Glomerular visceral epithelial cell (primary cell): ENCODE data around the gene DLG5.

ENCODE experiments used
- DNase-seq: peaks from one replicate; pipeline ENCODE4 v3.0.0-alpha.2; 2016; ENCODE audit errors: extremely low spot score

Gene DLG5

DNA sequence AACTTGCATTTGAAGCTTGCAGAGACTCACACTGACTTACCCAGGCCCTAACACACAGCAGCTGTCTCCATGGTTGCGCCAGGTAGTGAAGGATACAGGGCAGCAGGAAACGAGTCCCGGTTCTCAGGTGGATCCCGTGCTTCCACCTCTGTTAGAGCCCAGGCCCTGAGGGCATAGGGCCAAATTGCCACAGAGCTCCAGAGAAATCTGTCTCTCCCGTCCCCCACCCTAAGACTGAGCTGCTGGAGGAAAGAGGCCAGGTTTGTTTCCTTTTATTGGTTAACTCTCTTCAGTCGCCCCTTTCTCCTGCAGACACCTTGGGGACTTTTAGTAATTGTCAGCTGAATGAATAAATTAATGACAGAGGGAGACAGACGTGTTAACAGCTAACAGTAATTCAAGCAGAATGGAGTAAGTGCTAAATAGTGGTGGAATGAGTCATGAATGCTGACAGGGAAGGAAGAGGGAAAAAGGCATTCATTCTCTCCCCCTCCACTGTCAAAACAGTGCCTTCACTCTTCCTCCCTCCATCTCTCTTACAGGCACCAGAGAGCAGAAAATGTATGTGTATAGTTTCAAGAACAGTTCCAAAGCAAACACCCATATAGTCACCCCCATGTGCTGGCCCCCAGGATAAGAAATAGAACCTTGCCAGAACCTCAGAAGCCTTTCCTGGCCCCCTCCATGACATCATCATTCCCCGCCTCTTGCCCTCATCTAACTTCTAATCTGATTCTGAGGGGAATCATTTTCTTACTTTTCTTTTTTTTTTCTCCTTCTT, 16.8 kb upstream of the DLG5 start:
- DNase-seq = peak; percentile 81

DNA sequence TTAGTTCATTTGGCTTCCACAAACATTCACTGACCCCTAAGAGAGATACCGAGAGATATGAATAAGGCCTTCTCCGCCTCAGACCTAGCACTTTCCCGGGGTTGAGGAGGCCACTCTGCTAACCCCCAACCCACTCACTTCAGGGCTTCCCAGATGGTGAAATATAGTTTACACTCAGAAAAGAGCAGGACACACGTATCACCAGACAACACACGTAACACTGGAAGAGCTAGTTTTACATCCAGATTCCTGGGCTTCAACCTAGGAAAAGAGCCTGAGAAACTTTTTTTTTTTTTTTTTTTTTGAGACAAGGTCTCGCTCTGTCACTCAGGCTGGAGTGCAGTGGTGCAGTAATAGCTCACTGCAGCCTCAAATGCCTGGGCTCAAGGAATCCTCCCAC, 15.2 kb upstream of the DLG5 start:
- no peak for DNase-seq

DNA sequence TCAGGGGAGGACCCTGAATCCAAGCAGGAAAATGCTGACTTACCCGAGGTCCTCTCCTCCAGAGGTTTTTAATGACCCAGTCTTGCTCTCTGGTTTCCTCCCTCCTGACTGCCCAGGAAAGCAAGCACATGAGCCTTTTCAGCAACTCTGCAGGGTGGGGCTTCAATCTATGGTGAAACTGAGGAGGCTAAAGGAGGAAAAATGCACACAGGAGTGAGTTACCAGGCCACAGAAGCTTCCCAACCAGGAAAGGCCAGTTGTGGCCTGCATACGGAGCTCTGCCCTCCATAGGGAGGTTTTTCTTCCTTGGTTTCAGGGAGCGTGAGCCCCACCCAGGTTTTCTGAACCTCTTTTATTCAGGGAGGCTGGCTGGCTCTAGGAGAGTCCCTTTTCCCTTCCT, 14.1 kb upstream of the DLG5 start:
- DNase-seq = no peak

DNA sequence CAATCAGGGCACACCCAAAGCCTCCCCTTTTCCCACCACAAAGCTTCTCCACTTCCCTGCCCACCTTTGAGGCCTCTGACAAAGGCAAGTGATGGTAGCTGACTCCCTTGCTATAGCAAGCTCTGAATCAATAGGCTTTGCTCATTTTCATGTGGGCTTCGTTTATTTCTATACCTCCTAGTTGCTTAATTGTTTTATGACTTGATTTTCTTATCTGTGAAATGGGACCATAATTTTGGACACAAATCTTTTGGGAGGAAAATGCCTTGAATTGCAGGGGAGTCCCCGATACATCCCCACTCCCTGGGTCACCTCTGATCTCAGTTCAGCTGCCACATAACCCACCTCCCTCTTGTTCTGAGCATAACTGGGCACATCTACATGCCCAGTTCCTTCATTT, 13.7 kb upstream of the DLG5 start:
- DNase-seq = no peak

DNA sequence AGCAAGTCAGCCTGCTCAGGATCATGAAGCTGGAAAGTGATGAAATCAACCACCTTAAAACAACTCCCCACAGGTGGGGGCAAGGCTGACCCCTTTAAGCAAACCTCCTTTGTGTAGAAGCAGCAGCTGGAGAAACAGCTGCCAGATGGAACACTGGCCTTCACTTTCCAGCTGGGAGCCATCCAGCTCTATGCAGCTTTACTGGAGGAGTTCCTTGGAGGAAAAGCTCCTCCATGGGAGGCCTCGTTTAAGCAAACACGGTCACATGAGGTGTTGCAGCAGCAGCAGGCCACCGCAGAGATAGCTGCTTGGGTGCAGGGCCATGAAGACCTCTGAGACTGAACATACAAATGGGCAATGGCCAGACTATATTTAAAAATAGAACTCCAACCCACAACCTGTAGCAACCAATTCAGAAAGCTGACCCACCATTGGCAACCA, 13.0 kb upstream of the DLG5 start:
- DNase-seq = no peak

DNA sequence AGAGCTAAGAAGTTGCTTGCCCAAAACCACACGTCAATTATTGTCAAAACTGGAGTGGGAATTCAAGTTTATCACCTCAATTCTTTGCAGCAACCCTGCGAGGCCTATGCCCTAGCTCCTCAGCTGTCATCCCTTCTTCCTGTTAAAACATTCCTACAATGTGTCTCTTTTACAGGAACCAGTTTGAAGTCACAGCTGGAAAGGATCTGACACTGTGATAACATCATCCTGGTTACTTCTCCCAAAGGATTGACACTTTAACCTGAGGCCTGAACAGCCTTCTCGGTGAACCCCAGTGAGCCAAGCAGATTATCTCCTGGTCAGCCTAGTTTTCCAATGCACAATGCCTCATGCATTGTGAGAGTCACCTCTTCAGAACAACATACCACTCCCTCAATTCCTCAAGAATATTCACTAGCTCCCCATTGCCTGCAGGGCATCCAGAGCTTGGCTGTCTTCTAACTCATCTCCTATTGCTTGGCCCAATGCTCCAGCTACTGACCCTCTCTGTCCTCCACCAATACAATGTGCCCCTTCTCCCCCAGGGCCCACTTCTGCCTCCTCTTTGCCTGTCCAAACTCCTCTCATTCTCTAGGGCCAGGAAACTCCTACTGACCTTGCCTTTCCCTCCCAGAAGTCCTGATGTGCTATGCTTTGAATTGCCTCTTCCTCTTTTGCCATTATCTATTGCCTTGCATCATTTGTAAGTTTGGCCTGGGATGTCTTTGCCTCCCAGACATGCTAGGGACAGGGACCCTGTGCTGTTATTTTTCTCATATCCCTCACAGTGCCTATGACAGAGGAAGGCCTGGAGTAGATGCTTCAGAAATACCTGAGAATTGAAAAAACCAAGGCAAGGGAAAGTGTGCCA, 10.4 kb upstream of the DLG5 start:
- no peak for DNase-seq

DNA sequence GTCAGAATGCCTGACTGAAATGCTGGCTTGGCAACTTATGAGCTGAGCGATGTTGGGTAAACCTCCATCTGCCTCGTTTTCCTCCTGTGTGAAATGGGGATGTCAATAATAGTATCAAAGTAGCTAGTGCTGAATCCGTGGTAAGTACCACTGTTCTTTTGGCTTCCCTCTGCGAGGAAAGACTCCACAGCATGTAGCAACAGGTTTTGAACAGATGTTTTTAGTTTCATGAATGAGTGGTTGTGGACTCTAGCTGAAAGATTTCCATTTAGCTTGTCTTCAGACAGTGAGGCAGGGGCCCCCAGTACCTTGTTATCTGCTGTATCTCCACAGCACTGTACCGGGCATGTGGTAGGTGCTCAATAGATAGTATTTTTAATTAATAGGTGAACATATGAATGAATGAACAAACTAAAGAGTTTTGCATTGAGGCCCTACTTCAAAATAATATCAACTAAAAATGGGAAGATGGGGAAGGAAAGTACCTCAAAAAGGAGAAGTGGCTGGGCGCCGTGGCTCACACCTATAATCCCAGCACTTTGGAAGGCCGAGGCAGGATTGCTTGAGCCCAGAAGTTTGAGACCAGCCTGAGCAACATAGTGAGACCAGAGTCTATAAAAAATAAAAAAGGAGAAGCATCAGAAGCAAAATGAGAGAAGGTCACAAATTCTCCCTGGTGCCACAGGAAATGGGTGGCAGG, 5.6 kb upstream of the DLG5 start:
- DNase-seq = no peak

DNA sequence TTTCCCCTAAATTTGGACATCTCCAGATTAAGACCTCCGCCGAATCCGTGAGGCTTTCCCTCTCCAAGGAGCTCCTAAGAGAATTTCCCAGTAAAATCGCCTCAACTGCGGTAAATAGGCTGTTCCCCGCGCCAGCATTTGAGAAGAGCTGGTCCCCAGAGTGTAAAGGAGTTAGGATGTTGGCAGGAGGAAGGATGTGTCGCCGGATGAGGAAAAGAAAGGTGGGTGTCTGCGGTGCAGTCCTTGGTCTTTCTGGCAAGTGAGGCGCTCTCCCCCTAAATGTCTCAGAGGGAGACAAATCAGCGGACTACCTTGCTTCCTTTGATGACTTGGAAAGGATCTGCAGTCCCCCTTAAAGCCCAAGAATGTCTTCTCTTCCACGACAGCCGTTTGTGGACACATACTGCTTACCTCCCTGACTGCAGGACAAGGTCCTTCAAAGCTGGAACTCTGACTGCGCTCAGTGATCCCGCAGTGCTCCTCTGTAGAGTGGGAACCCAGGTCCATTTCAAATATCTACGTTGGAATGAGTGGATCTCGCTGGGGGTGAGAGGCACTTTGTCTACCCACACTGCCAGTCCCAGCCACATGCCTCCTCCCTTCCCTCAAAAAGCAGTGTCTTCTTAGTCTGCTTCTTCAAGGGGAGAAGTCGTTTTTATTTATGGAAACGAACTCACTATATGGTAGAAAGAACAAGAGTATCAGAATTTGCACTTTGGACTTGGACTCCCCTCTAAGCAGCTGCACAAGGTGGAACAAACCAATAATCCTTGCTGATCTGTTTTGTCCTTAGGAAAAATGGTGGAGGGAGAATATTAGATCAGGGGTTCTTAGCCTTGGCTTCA, 1.1 kb upstream of the DLG5 start:
- no peak for DNase-seq

DNA sequence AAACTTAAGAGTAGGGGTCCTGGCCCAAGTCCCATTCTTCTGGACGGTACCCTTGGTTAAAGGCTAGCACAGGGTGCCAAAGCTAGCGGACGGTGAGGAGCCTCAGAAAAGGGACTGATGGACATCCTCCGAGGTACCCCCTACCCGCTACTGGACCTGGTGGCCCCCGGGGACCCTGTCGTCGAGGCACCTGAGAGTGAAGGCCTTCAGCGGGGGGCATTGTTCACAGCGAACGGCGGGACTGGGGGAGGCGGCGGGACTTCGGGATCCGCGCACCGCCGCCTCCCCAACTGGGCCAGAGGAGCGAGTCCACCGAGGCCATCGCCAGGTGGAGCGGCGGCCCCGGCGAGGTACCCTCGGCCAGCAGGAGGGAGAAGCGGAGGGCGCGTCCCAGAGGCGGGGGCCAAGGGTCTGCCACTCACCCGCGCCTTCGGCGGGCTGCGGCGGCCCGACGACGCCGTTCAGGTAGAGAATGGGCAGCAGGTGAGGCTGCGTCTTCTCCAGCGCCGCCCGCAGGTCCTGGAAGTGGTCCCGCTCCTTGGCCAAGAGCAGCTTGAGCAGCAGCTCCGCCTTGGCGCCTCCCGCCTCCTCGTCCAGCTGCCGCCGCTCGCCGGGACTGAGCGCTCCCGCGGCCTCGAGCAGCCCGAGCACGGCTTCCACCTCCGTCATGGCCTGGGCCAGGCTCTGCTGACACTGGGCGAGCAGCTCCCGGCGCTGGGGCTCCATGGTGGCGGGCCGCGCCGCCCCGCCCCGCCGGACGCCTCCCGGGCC, 575 bp downstream of the DLG5 start:
- peak; percentile 46 for DNase-seq

DNA sequence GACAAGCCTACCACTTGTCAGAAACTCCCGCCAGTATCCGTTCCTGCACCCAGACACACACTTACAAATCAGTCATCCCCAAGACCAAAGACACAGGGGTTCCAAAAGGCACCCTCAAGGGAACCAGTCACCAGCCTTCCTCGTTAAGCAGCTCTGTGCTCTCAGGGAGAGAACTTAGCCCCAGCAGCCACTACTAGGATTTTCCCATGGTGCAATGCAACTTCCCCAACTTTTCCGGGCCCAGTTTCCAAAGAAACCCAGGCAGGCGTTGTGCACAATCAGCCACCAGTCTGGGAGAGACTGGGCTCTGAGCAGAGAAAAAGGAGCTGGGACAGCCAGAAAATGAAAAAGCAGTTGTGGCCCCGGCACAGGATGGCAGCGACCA, 1.2 kb downstream of the DLG5 start:
- peak; percentile 44 for DNase-seq

DNA sequence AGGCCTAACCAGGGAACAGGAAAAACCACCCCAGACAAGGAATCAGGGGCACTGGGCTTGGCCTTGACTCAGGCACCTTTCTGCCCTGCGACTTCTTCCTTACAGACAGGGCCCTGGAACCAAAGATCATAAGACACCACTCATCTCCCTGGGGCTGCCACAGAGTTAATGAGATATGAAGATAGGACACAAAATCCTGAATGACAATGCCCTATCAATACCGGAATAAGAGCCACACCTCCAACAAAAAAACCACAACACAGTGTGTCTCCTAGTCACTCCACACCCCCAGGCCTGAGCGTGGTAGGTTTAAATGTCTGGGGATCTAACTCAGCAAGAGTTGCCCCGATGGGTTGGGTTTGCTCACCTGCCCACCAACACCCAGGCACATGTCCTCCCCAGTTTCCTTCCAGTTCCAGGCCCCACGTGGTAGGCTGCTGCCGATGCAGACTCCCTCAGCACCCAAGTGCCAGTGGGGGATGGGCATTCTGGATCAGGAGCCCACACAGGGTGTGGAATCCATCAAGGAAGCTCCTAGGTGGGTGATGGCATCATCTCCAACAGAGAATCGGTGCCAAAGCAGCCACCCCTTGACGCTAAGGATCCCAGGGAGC, 3.9 kb downstream of the DLG5 start:
- no peak for DNase-seq

DNA sequence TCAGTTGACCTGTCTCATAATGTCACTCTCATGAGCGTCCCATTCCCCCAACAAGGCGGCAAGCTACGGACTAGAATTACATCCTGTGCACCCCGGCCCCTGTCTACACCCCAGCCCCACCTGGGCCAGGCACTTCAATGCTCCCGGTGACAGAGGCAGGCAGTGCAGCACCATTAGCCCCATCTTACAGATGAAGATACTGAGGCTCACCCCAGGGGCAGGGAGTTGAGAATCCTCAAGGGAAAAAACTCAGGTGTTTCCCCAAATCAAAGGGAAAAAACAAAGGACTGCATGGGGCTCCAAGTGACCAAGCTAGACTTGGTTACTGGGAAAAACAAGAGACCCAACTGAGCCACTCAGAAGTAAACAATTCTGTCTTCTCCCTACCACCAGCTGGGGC, 4.5 kb downstream of the DLG5 start:
- no peak for DNase-seq

DNA sequence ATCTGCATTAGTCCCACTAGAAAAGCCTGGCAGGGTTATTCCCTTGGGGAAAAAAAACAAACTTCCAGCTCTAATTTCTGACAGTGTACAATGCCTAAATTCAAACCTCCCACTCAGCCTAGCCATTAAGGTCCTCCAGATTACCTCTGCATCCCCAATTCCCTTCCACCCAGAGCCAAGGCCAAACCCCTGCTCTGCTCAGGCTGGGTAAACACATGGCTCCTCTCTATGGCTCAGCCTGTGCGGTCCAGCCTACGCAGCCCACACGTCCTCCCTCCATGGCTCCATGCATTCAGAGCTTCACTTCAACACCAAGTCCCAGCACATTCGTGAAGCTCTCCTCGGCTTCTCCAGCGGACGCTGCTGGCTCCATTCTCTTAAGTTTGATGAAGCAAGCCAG, 5.2 kb downstream of the DLG5 start:
- no peak for DNase-seq

DNA sequence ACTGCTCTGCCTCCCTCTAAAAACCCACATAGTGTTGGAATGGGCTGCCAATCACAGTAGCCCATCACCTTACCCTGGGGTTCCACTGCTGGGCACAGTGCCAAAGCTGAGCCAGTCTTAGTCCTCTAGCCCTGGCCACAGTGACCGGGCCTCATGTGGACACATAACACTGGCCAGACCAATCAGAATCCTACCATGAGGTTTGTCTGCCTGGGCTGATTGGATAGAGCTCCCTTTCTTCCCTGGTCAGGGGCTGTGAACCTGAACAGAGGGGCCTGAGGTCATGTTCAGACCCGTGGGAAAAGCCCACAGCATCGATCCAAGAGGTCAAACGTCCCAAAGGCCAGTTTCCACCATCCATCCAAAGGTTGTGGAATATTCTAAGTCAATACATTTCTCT, 6.1 kb downstream of the DLG5 start:
- no peak for DNase-seq

DNA sequence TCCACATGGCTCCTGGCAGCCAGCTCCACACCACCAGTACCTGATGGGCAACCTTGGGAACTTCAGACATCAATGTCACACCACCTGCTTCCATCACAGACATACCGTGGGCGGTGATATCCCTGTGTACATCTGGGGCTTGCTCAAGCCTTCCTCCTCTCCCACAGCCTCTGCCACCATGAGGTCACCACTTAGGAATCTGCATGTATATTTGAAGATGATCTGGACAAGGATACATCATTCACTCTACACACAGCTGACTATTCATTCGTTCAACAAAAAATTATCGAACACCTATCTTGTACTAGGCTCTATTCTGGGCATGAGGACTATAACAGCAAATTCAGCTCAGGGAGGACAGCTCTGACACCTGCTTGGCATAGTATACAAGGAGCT, 6.8 kb downstream of the DLG5 start:
- DNase-seq = peak; percentile 87

DNA sequence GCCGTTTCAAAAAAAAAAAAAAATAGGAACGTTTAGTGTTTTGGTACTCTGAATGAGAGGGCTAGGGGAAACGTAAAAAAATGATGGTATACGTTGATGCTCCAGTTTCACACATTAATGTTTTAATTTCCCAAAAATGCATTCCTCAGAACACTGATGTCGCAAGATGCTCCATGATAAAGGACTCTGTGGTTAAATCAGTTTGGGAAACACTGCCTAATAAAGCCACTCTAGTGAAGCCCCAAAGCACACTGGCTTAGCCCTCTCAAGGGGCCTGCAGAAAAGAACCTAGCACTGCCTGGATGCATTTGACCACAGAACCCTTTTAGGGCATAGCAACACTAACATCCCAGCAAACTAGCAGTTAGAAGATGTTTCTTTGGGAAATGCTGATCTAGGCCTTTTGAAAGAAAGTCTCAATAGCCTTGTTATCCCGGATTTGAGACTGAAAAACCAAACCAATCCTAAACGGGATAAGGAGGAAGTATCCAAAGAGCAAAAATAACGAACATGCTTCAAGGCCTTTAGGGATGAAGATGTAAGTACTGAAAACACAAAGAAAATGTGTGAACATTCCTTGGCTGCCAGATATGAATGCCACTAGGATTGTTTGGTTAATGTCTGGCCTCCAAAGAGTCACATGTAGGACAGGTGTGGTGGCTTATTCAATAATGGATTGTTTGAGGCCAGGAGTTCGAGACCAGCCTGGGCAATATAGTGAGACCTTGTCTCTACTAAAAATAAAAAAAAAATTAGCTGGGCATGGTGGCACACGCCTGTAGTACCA, 11.0 kb downstream of the DLG5 start:
- no peak for DNase-seq

DNA sequence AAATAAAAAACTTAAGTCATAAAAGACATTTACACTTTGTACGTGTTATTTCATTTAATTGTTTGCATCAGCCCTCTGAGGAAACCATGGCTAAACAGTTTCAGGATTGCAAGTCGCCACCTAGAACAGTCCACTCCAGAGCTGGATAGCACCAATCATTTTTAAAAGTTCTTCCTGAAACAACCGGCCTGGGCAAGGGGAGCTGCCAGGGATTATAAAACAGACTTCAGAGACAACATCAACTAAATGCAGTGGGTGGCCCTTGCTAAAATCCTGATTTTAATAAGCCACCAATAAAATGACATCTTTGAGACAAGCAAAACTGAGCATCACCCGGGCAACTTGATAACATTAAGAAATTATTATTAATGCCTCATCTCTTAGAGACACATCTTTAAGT, 13.5 kb downstream of the DLG5 start:
- no peak for DNase-seq

DNA sequence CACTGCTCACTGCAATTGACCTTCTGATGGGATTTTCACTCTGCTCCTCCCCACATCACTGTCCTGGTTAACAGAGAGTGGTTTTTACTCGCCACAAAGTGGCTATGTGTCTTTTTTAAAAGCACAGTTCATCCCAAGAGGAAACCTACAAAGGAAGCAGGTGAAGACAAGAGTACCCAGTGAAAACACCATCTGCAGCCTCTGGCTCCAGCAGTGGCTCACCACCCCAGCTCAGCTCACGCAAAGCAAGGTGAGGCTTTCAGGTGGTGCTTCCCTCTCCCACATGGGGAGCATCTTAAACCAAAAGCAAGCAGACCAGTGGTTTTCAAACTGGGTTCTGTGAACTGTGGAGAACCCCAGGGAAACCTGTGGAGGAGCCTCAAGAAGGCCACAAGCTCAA, 14.0 kb downstream of the DLG5 start:
- DNase-seq = no peak

DNA sequence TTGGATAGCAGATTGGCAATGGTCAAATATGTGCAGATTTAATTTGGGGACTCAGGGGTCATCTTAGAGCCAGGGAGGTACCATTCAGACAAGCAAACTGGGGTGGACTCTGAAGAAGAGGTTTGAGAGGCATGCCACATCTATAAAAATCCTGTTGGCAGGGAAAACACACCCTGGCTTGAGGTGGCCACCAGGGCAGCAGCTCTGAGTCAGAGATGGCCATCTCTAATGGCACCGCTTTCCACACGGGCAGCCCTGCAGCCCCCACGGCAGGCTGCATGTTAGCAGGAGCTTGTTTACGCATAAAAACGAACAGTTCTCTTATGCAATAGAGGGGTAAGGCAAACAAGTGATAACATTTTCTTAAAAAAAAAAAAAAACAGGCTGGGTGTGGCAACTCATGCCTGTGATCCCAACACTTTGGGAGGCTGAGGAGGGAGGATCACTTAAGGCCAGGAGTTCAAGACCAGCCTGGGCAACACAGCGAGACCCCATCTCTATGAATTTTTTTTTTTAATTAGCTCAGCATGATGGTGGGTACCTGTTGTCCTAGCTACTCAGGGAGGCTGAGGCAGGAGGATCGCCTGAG, 14.9 kb downstream of the DLG5 start:
- DNase-seq = no peak
